GM10266 (cell line): ENCODE data around the gene CCDC192.

ENCODE experiments used
- DNase-seq: peaks from one replicate; pipeline ENCODE4 v3.0.0; 2012; ENCODE audit errors: extremely low spot score
- CTCF ChIP-seq: IDR thresholded peaks from 2 replicates; pipeline ENCODE4 v1.5.1; 2012; ENCODE audit warnings: mild to moderate bottlenecking, low read depth; ENCODE audit not compliant: control insufficient read depth, insufficient read depth; ENCODE audit errors: missing control alignments

The CCDC192 gene

DNA sequence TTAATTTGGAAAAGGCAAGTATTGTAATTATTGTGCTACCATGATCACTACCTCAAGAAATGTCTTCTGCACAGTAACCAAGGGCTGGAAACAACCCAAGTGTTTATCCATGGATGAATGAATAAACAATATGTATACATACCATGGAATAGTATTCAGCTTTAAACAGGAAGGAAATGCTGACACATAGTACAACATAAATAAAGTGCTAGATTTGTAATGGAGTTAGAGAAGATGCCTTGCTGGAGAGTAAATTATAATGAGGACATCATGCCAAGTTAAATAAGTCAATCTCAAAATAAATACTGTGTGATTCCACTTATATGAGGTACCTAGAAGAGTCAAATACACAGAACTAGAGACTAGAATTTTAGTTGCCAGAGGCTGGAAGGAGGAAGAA lies 160.0 kb downstream of the CCDC192 start:
- no peak for TF ChIP-seq CTCF
- no peak for DNase-seq

DNA sequence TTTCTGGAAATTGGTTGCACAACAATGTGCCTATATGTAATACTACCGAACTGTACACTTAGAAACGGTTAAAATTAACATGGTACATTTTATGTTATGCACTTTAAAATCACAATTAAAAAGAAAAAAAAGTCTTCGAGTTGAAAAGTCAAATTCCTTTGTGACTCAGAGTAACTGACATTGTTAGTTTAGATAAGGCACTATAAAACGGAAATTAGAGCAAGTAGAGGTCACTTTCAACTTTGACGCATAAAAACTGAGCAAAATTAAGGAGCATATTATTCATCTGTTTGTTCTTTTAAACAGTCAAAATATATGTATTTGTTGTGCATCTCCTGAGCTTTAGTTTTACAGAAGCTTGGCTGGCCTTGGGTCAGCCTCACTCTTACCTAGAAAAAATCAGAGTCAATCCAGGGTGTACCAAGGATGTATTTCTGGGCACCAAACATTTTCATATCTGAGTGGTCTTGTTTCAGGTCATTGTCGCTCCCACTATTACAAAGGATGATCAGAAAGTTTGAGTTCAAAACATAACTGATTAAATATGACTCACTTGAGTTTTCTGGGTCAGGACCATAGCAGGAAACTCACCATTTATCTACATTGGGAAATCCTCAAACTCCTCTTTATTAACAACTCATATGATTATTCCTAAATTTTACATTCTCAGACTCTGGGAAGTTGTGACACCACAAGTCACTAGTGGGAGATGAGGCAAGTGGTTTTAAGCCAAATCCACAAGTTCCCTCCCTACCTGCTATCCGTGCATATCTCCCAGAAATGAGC lies 160.6 kb downstream of the CCDC192 start:
- DNase-seq: no peak
- TF ChIP-seq CTCF: no peak

- no peak for DNase-seq
- TF ChIP-seq CTCF: no peak
Observed at GRCh38 chr5:127864511-127864910, 161.3 kb downstream of the CCDC192 start.

GRCh38 chr5:127865273-127865672 lies 162.1 kb downstream of the CCDC192 start:
- TF ChIP-seq CTCF: no peak
- DNase-seq: no peak

- no peak for TF ChIP-seq CTCF
- no peak for DNase-seq
Observed at GRCh38 chr5:127867022-127867783, 164.0 kb downstream of the CCDC192 start.

GRCh38 chr5:127870914-127871313 lies 167.7 kb downstream of the CCDC192 start:
- no peak for DNase-seq
- TF ChIP-seq CTCF: no peak
